Measurements from ENCODE around the gene ZNF750. TPM values are rescaled to one million over a fixed set of nuclear protein-coding genes. Genes with fewer than 3 reads are reported as not detected.

ZNF750 gene
- total RNA-seq, 2 donors from 2014 or later, result not detected

DNA sequence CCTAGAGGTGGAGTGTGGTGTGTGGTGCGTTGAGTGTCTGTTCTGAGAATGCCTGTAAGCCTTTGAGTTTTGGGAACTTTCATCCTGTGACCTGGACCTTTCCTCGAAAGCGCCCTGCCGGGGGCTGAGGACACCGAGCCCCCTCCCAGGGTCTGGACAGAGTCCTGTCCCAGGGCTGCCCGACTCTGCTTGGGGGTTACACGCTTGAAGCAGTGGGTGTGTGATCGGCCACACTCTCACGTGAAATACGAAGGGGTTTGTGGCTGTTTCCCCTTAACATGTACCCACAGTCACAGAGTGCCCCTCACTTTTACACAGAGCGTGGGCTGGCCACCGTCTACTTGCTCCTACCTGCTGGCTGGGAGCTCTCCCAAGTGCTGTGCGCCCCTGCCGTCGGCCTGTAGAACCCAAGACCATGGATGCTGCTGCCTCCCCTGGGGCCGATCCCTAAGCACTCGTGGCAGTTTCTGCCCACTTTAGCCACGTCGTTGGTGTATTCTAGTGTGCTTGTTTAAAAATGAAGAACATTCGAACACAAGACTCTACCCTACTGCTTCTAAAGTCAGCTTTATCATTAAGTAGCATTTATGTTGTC is 6.8 kb downstream of the ZNF750 start:
- ATAC-seq (no peak), DNase-seq (no peak)
- 90 to 96% methylated on average over 19 to 20 of the region's 20 CpGs for WGBS, 2 donors
- Histone ChIP-seq H3K9me3 (no peaks in the 10 kb centered on the region), H3K27me3 (no peaks in the 10 kb centered on the region), H3K4me3 (no peak overlapping the region), H3K27ac (no peak overlapping the region), H3K36me3 (replicated peaks in 1 of 2; ENCODE audit: insufficient read depth in 1 of 2, low read depth in 2 of 2) (peaks cover 0 to 2% of the 10 kb centered on the region in 2 donors), H3K4me1 (peaks cover 8% of the 10 kb centered on the region)
- intact Hi-C loops (cut with DNase I), result no loop called here
- TF ChIP-seq POLR2A (IDR thresholded peaks at IDR 0.05), result no peak
- TF ChIP-seq, protein P1, sequence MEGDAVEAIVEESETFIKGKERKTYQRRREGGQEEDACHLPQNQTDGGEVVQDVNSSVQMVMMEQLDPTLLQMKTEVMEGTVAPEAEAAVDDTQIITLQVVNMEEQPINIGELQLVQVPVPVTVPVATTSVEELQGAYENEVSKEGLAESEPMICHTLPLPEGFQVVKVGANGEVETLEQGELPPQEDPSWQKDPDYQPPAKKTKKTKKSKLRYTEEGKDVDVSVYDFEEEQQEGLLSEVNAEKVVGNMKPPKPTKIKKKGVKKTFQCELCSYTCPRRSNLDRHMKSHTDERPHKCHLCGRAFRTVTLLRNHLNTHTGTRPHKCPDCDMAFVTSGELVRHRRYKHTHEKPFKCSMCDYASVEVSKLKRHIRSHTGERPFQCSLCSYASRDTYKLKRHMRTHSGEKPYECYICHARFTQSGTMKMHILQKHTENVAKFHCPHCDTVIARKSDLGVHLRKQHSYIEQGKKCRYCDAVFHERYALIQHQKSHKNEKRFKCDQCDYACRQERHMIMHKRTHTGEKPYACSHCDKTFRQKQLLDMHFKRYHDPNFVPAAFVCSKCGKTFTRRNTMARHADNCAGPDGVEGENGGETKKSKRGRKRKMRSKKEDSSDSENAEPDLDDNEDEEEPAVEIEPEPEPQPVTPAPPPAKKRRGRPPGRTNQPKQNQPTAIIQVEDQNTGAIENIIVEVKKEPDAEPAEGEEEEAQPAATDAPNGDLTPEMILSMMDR (IDR thresholded peaks at IDR 0.05), result no peak

DNA sequence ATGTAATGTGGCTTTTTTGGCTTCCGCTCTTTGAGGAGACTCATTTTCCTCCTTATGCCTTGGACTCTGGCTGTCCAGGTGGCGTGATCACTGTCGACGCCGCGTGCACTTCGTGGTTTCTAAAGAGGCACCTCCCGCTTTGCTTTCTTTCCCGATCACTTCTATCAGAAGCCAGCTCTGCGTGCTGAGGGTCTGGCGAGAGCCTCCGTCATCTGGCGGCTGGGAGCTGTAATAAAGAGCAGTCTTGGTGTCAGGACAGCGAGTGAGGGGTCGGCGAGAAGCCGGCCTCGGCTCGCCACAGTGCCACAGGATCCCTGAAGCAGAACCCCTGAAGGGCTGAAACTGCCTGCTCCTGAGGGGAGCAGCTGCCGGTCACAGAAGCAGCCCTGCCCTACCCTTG is 7.4 kb downstream of the ZNF750 start:
- ATAC-seq (no peak), DNase-seq (no peak)
- intact Hi-C loops (cut with DNase I), result no loop called here
- Histone ChIP-seq H3K4me1 (peaks cover 2% of the 10 kb centered on the region), H3K9me3 (no peaks in the 10 kb centered on the region), H3K36me3 (replicated peaks in 1 of 2; ENCODE audit: insufficient read depth in 1 of 2, low read depth in 2 of 2) (peaks cover 0 to 2% of the 10 kb centered on the region in 2 donors), H3K27ac (no peak overlapping the region), H3K27me3 (no peaks in the 10 kb centered on the region), H3K4me3 (no peak overlapping the region)
- WGBS, 2 donors, result 84 to 88% methylated on average over 13 to 20 of the region's 20 CpGs
- TF ChIP-seq, protein P1 (IDR thresholded peaks at IDR 0.05), result no peak
- no peak for TF ChIP-seq POLR2A (IDR thresholded peaks at IDR 0.05)

DNA sequence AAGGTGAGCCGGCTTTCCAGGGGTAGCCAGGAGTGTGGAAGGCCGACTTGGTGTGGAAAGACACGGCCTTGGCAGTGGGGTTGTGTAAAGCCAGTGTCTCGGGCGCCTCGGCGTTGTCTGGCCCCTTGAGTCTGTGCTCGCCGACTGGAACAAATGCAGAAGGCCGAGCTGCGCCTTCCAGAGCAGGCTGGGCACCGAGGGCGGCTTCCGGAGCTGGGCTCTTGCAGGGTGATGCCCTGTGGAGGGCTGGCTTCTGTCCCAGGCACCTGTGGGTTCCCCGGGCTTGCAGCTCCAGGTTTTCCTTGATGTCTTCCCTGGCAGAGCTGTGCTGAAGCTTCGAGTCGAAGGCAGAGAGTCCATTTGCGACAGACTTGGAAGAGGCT is 8.0 kb downstream of the ZNF750 start:
- intact Hi-C loops (cut with DNase I), result no loop called here
- ATAC-seq (no peak), DNase-seq (no peak)
- peaks cover 0 to 2% of the 10 kb centered on the region in 2 donors for H3K36me3 ChIP-seq (replicated peaks in 1 of 2; ENCODE audit: insufficient read depth in 1 of 2, low read depth in 2 of 2)
- TF ChIP-seq, protein P1 (IDR thresholded peaks at IDR 0.05), result no peak
- H3K4me1 ChIP-seq, result no peaks in the 10 kb centered on the region
- 90 to 93% methylated on average over 16 to 18 of the region's 18 CpGs for WGBS, 2 donors
- H3K4me3 ChIP-seq, result no peak overlapping the region
- no peaks in the 10 kb centered on the region for H3K27me3 ChIP-seq
- H3K9me3 ChIP-seq, result no peaks in the 10 kb centered on the region
- H3K27ac ChIP-seq, result no peak overlapping the region

DNA sequence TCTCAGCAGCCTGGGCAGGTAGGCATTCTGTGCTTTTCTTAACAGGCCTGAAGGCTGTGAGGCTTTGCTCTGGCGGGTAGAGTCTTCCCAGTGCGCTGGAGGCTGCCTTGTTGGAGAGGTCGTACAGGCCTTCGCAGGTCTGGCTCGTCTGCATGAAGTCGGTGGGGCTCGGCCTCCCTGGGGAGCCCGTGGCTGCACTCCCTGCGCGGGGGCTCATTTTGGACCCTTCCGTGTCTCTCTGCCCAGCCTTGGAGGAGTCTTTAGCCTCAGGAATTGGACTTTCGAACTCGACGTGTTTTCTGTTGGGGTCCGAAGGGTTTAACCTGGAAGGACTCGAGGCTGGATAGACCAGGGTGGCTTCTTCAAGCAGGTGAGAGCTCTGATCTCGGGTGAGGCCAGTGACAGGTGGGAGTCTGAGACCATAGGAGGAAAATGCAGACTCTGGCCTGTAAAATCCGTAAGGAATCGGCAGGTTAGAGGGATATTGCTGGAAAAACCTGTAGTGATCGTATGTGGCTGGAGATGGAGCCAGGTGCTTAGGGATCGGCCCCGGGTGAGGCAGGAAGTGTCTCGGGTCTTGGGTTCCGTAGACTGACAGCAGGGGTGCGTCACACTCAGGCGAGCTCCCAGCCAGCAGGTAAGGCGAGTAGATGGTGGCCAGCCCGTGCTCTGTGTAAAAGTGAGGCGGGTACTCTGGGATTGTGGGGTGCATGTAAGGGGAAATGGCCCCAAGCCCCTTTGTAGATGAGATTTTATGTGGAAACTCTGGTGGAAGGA is 8.6 kb downstream of the ZNF750 start:
- ATAC-seq, result no peak
- Histone ChIP-seq H3K9me3 (no peaks in the 10 kb centered on the region), H3K27me3 (no peaks in the 10 kb centered on the region), H3K4me3 (no peak overlapping the region), H3K4me1 (no peaks in the 10 kb centered on the region), H3K27ac (no peak overlapping the region), H3K36me3 (replicated peaks in 1 of 2; ENCODE audit: insufficient read depth in 1 of 2, low read depth in 2 of 2) (peaks cover 0 to 2% of the 10 kb centered on the region in 2 donors)
- TF ChIP-seq POLR2A (IDR thresholded peaks at IDR 0.05), result no peak
- TF ChIP-seq, protein P1 (IDR thresholded peaks at IDR 0.05), result no peak
- no peak for DNase-seq
- WGBS, 2 donors, result 94% methylated on average over 25 to 29 of the region's 29 CpGs
- intact Hi-C loops (cut with DNase I), result no loop called here
